GM19395 (cell line): ENCODE results near the gene FGD5.

Experiments used
- ATAC-seq: cut with Tn5 transposase; IDR thresholded peaks from one replicate; pipeline ENCODE4 v1.9.1; 2021; ENCODE audit warnings: mild to moderate bottlenecking, moderate library complexity; ENCODE audit not compliant: unreplicated experiment

FGD5 gene

GRCh38 chr3:14923476-14923875 is 104.7 kb downstream of the FGD5 start:
- ATAC-seq, result no peak

GRCh38 chr3:14925729-14926591 is 107.2 kb downstream of the FGD5 start:
- no peak for ATAC-seq

DNA sequence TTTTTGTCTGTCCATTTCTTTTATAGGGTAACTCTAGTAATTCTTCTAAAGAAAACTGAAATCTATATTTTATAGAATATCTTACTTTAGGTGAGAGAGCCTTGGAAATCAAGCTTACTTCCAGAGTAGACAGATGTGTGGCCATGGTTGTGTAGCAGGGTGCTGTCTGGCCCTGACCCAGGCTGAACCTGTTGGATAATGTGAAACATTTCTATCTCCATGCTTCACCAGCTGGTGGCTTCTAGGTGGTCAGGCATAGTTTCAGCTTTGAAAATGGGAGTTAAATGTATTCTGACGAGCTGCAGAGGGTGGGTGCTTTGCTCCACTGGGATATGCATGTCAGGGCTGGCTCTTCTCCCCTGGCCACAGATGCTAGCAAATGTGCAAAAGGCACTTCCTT is 107.8 kb downstream of the FGD5 start:
- no peak for ATAC-seq

DNA sequence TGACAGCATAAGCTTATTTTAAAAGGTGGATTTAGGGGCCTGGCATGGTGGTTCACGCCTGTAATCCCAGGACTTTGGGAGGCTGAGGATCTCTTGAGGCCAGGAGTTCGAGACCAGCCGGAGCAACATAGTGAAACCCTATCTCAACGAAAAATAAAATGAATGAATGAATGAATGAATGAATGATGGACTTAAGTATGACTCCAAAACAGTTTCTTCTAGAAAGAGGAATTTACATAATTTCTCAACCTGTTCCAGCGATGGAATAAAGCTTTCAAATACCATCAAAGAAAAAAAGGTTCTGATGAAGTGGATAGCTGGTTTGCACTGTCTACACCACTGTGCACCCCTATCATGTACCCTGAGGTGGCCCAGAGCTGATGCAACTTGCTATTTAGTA is 108.5 kb downstream of the FGD5 start:
- no peak for ATAC-seq

GRCh38 chr3:14929310-14930074 is 110.7 kb downstream of the FGD5 start:
- ATAC-seq, result no peak

- ATAC-seq, result no peak
Observed at GRCh38 chr3:14933820-14934425, 115.2 kb downstream of the FGD5 start.

DNA sequence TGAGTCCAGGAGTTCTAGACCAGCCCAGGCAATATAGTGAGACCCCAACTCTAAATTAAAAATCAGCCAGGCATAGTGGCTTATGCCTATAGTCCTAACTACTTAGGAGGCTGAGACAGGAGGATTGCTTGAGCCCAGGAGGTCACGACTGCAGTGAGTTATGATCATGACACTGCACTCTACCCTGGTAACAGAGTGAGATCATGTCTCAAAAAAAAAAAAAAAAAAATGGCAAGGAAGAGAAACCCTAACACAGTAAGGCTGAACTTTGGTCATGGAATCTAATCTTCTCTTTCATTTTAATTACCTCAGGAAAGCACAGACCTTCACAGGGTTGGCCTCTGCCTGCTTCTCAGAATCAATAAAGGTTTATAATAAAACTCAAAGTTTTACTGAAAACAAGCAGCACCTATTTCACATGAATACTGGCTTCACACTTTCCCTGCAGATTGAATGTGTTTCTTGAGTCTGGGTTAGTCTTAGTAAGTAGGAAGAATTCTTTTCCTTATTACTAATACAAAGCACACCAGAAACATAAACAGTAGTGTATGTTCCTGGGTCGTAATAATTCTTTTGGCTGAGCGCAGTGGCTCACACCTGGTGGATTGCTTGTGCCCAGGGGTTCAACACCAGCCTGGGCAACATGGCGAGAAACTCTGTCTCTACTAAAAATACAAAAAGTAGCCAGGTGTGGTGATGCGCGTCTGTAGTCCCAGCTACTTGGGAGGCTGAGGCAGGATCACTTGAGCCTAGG is 117.0 kb downstream of the FGD5 start:
- ATAC-seq, result no peak

DNA sequence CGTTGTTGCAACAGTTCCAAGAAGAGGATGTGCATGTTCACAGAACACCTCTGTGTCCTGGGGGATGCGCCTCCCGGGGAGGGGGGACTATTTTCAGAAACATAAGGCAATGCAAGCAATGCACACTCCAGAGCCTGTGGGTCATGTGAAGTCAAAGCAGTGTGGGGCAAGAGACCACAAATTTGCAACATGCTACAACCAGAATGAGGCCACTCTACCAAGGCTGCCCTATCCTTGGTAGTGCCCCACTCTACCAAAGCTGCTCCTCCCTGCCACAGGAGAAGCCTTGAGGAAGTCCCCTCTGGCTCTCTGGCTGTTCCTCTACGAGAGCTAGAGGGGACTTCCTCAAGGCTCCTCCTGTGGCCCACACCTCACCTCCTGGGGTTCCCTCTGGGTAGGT is 120.2 kb downstream of the FGD5 start:
- ATAC-seq, result no peak

- ATAC-seq, result no peak
Observed at GRCh38 chr3:14941871-14942270, 123.1 kb downstream of the FGD5 start.

- no peak for ATAC-seq
Observed at GRCh38 chr3:14943042-14943441, 124.3 kb downstream of the FGD5 start.

GRCh38 chr3:14946236-14946635 is 127.5 kb downstream of the FGD5 start:
- ATAC-seq, result no peak

GRCh38 chr3:14946739-14947099 is 128.0 kb downstream of the FGD5 start:
- ATAC-seq, result no peak

- peak; percentile 63 for ATAC-seq
Observed at GRCh38 chr3:14947100-14947885, 128.5 kb downstream of the FGD5 start, which contains the start of gene NR2C2. Gene NR2C2 (plus strand): TSS chr3:14947583. CDS start chr3:15003915, 56,332 bp downstream.

DNA sequence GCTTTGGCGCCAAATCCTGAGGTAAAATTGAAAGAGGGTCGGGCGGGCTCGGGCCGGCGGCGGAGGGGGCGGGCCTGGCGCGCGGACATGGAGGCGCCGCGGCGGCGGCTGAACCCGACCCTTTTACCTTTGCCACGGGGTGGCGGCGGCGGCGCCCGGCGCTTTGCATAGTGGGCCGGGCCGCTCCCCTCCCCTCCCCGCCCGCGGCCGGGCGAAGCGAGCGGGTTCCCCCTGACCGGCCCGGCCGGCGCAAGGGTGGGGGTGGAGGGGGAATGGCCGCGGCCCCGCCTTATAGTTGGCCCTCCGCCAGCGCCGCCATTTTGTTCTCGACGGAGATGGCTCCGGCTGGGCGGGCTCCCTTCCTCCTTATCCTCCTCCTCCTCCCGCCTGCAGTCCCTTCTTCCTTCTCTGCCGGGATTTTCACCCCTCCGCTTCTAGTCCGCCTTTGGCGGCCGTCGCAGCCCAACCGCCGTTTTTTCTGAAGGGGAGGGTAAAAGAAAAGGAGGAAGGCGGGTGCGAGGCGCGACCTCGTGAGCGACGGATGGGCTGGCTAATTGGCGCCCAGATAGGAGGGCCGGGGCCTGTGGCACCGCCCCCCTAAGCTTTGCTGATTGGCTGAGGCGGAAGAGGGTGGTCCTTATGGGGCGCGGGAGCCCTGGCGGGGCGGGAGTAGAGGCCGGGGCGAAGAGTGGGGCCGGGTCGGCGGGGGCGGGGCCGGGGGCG is 129.3 kb downstream of the FGD5 start:
- peak; percentile 90 for ATAC-seq

- no peak for ATAC-seq
Observed at GRCh38 chr3:14948609-14949038, 129.9 kb downstream of the FGD5 start.

DNA sequence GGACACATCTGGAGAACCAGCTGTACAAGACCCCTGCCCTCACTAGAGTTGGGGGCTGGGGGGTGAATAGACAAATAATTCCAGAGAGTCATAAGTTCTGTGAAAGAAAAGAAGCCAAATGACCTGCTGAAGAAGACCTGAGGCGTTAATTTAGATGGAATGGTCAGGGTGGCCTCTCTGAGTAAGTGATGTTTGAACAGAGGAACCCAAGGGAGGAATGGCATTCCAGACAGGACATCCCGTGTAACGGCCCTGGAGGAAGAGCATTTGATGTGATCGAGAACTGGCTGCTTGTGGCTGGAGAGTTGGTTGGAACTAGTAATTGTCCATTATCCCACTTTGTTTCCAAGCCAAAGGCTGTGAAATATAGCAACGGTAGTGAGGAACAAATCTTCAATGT is 130.4 kb downstream of the FGD5 start:
- ATAC-seq, result no peak

DNA sequence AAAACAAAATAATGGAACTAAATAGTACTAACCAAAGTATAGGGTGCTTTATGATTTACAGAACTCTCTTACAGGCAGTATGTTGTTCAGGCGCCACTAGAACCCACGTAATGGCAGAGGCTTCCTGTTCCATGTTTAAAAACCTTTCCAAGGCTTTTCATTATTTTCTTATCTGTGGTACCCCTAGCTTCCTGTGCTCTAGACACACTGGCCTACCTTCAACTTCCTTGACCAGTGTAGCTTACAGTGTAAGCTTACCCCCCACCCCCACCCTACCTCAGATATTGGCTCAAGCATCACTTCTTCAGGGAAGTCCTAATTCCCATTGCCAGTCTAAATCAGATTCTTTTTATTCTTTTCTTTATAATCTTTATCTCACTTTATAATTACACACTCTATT is 131.5 kb downstream of the FGD5 start:
- ATAC-seq, result no peak

DNA sequence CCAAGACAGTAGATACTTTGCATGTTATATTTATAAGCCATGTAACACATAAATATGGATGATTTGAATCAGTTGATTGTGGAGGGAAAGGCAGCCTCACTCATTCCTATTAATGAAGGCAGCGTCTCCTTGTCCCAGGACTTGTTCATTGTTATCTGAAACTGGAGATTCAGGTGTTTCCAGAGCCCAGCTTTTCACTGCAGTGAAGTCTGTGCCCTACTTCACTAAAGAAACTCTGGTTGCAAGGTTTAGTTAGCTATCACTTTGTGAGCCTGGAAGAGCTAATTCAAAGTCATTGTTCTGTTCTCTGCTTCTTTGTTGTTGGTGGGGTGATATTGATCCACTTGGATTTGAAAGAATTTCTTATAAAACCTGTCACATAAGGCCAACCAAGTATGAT is 138.4 kb downstream of the FGD5 start:
- ATAC-seq, result no peak

DNA sequence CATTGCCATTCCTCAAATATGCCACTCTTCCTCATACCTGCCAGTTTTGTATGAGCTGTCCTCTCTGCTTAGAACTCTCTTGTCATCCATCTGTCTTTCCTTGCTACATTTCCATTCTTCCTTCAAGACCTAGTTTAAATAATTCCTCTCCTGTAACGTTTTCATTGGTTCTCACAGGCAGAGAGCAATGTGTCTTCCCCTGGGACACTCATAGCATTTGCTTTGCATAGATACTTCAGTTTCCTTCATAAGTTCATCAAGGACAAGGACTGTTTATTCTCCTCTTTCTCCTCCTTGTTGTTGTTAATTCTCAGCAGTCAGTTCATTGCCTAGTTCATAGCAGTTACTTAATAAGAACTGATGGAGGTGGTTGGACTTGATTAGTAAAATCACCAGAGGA is 139.2 kb downstream of the FGD5 start:
- no peak for ATAC-seq
